Skin epidermis (tissue), 12 donors: ENCODE data around the gene MOGAT2.
"Not testable (repeated sequence)": the region's sequence is repeated elsewhere in the genome, so short reads cannot be mapped to it uniquely, and the experiment has no call there.

Source experiments
- H3K27ac ChIP-seq, 21 experiments: fragments of 200-600 bp; sonication (generic) in 11 of 21; one replicate each; pipeline ENCODE4 v1.5.0; 2020; ENCODE audit warnings: mild to moderate bottlenecking in 3 of 21, inconsistent platforms in 2 of 21, moderate library complexity in 2 of 21
- H3K4me3 ChIP-seq, 7 experiments: fragments of 200-600 bp; sonication (generic) in 2 of 7; one replicate each; pipeline ENCODE4 v1.5.0; 2020; ENCODE audit warnings: inconsistent platforms in 2 of 7, mild to moderate bottlenecking in 2 of 7, moderate library complexity in 1 of 7

Gene MOGAT2

DNA sequence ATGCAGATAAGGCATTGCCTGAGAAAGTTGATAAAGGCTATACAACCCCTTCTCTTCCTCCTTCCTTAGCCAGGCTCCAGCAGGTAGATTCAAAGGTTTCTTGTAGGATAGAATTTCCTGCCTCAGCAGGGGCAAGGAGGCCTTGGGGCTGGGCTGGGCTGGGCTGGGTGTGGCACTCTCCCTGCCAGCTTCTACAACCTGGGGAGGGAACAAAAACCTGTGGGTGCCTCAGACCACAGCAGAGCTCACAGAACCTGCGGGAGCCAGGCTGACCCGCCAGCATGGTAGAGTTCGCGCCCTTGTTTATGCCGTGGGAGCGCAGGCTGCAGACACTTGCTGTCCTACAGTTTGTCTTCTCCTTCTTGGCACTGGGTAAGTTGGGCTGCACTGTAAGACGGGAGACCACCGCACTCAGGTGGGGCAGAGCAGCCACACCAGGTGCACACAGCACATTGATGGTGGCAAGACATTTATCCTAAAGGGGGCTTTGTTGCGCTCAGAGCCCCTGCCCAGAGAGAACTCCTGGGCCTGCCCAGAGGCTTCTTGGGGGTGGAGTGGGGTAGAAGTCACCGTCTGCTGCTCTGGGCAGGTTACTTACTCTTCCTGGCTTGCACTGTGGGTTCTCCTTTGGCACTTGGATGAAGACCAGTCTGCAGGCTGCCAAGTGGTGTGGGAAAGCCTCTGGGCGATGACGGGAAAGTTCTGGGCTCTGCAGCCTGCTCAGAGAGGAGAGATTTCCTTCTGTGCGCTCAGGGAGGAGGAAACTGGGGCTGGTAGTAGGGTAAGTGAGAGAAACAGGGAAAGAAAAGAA lies at the start of gene MOGAT2:
Gene MOGAT2, plus strand, starts transcription at position 231 of the 811 bp plus-strand sequence. Its CDS starts 51 bp downstream, at position 282.
- no peak within 1 kb of the TSS for H3K4me3 ChIP-seq
- H3K27ac ChIP-seq = peak within 1 kb of the TSS in 1 of 21 experiments; percentile 26

DNA sequence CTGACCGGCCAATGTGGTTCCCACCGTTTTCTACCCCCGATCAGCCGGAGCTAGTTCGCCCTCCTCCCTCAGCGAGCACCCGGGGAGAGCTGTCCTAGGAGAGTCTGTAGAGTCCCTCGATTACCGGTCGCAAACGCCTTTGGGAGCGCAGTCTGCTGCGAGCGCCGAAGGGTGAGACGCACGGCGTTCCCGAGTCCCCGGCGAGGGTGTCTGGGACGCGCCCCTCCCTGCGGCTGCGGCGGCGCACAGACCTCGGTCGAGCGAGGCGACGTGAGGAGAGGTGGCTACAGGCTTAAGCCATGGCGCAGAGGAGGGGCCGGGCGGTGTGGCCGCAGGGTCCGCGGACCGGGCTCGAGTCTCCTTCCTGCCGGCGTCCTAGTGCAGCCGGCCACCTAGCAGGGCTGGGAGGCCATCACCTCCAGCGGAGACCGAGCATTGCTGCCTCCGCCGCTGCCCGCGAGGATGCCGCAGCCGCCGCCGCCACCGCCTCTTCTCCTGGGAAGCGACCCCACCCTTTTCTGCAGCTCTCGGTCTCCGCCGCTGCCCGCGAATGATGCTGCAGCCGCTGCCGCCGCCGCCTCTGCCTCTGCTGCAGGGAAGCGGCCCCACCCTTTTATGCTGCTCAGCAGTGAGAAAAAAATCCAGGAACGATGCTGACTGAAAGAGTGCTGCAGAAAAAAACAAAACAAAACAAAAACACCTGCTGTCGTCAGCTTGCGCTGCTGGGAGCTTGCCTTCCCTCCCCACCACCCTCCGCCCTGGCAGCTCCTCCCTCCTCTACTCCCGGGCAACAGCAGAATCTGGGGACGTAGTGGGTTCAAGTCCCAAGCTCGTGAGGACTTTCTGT lies 49.0 kb upstream of the MOGAT2 start, which contains the start of gene MAP6:
Gene MAP6, minus strand, starts transcription at position 588 of the 847 bp plus-strand sequence. CDS start 669 bp downstream, outside the sequence.
- H3K4me3 ChIP-seq = peak within 1 kb of the TSS in 6 of 7 experiments; percentile 7 to 46 (median 32)
- no peak within 1 kb of the TSS for H3K27ac ChIP-seq

DNA sequence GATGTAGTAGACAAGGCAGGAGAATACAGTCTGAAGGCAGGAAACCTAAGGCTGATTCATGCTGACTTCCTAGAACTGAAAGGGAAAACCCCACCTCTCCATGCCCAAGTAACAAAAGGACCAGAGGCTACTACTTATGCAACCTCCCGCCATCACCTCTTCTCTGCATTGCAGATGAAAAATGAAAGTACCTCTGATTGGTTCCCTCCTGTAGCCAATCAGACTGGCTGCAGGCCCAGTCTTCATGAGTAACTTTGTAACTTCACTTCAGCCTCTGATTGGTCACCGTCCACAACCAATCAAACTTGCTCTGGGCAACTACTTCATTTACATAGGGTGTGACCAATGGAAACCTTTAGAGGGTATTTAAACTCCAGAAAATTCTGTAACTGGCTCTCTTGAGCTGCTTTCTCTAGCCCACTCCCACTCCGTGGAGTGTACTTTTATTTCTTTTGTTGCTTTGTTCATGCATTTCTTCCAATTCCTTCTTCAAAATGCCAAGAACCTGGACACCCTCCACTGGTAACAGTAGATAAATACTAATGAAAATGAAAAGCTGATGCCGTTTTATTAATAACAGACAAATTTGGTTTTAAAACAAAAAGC lies 43.6 kb upstream of the MOGAT2 start:
- Histone ChIP-seq H3K27ac (no peak overlapping the region), H3K4me3 (no peak overlapping the region)

DNA sequence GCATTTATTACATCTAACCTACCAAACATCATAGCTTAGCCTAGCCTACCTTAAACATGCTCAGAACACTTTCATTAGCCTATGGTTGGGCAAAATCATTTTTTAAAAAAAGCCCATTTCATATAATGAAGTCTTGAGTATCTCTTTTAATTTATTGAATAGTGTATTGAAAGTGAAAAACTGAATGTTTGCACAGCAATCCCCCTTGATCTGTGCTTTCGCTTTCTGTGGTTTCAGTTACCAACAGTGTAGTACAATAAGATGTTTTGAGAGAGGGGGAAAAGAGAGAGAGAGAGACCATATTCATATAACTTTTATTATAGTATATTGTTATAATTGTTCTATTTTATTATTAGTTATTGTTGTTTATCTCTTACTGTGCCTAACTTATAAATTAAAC lies 40.4 kb upstream of the MOGAT2 start:
- H3K27ac ChIP-seq = no peak overlapping the region
- H3K4me3 ChIP-seq = no peak overlapping the region

DNA sequence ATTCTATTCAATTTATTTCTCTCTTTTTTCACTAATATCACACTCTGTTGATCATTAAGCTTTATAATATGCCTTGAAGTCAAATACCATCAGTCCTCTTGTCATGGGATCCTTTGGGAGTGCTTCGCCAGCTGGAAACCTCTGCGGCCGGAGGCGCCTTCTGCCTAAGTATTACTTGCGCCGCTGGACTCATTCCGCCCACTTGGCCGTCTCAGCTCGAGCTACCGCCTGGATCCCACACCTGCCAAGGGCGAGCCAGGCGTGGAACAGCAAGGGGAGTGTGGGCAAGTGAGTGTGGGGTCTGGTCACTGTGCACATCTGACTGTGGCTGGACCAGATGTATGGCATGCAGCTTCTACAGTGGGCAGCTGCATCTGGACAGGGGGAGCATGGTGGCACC lies 39.7 kb upstream of the MOGAT2 start:
- H3K27ac ChIP-seq = no peak overlapping the region
- H3K4me3 ChIP-seq = no peak overlapping the region

DNA sequence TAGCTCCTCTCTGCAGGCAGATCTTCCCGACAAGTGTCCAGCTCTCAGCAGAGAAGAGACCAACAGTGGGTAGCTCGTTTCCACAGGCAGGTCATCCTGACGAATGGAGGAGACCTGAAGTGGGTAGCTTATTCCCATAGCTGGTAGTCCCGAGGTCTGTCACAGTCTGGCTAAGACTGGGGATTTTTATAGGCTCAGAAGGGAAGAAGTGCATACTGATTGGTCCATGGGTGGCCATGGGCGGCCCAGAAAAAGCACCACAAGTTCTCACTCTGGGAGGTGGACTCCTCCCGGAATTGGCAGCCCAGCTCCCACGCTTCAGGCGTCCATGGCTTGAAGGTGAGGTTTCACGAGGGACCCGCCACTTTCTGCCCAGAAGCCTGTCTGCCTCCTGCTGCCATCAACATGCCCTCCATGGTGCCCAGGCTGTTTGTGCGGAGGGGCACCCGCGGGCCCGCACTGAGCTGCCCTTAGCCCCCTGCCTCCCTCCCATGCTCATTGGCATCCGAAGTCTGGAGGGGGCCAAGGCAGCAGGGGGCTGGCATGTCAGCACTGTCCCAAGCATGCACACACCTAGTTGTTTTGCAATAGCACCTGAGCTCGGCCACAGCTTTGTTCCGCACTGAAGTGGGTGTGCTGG lies 38.9 kb upstream of the MOGAT2 start:
- H3K4me3 ChIP-seq = no peak overlapping the region
- no peak overlapping the region for H3K27ac ChIP-seq

DNA sequence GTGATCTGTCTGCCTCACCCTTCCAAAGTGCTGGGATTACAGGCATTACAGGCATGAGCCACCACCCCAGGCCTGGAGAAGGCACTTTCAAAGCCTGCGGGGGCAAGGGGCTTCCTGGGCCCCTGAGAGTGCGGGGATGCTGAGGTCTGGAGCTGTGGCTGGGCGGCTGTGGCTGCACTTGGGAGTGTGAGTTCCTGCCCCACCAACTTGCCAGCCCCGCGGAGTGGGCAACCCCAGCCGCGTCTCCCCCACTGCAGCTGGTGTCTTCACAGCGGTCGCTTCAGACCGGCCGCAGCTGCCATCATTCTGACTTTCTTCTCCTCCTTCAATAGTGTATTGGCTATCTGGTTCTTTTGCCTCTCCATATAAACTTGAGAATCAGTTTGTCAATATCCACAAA lies 38.1 kb upstream of the MOGAT2 start:
- no peak overlapping the region for H3K27ac ChIP-seq
- H3K4me3 ChIP-seq = no peak overlapping the region

DNA sequence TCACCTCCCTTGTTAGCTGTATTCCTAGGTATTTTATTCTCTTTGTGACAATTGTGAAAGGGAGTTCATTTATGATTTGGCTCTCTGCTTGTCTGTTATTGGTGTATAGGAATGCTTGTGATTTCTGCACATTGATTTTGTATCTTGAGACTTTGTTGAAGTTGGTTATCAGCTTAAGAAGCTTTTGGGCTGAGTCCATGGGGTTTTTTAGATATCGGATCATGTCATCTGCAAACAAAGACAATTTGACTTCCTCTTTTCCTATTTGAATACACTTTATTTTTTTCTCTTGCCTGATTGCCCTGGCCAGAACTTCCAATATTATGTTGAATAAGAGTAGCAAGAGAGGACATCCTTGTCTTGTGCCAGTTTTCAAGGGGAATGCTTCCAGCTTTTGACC lies 33.8 kb upstream of the MOGAT2 start:
- H3K4me3 ChIP-seq, H3K27ac ChIP-seq: not testable (repeated sequence)

DNA sequence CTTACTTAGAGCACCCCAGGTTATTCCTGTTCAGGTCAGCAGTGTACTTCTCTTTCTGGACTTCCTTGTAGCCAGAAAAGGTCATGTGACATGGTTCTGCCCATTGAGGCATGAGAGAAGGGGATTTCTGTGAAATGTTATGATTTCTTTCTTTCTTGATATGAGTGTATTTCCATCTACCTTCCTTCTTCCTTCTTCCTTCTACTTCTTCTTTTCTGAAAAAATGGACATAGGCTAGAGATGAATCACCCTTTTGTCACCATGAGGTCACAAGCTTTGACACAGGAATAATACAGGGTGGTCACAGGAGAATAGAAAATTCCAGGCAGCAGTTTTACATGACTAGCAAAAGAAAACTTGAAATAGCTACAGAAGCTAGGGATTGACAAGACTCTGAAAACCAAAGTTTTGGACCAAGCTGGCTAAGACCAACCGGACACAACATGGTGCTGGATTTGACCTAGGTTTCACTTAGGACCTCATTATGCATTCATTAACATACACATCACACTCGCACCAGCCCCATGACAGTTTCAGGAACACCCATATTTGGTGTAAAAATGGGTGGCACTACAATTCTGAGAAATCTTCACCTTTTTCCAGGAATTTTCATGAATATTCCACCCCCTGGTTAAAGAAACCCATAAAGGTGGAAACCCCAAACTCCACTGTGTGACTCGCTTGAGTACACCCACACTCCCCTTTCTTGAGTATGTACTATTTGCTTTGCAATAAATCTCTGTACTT lies 27.6 kb upstream of the MOGAT2 start:
- Histone ChIP-seq H3K4me3 (no peak overlapping the region), H3K27ac (no peak overlapping the region)

DNA sequence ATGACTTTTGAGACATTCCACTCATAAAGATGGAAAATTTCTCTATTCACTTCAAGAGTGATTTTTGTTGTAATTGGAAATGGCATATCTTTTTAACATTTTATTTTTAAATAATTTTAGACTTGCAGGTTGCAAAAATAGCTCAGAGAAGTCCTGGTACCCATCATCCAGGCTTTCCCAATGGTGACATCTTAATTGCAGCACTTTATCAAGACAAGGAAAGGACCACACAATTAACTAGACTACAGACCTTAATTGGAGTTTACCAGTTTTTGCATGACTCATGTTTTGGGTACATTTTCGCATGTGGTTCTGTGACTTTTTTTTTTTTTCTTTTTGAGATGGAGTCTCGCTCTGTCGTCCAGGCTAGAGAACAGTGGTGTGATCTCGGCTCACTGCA lies 25.8 kb upstream of the MOGAT2 start:
- Histone ChIP-seq H3K27ac (no peak overlapping the region), H3K4me3 (no peak overlapping the region)

DNA sequence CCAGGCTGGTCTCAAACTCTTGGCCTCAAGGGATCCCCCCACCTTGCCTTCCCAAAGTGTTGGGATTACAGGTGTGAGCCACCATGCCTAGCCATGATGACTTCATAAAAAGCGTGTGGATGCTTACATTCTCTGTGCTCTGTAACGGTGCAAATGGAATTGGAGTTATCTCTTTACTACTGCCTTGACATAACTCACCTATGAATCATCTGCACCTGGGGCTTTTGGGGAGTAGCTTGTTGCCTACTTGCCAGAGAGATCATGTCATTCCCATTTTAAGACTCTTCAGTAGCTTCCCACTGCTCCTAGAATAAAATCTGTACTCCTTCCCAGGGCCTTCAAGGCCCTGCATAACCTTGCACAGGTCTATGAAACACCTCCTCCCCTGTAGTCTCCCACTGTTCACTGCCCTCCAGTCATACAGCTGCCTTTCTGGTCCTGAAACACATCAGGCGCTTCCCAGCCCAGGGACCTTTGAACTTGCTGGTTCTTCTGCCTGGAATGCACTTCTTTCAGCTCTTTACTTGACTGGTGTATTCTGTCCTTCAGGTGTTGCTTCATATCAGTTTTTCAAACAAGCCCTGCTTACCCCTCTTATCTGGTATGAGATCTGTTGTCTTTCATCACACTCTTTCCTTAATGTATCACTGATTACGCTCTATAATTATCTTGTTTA lies 19.6 kb upstream of the MOGAT2 start:
- H3K27ac ChIP-seq = no peak overlapping the region
- H3K4me3 ChIP-seq = no peak overlapping the region

DNA sequence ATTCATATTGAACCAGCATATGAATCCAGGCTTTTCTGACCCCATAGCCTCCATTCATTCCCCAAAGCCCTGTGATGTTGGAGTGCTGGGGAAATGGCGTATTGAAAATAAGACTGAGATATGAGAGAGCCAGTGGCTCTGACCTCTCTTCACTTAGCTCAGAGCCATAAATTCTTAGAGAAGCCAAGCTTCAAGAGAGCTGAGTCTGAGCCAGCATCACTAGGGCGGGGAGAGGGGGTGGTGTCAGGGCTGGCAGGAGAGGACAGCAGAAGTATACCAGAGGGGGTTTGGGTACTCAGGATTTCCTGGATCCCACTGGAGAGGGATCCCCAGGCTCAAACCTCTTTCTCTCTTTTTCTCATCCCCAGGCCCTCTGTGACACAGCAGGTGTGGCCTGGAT lies 16.7 kb upstream of the MOGAT2 start:
- no peak overlapping the region for H3K27ac ChIP-seq
- H3K4me3 ChIP-seq = no peak overlapping the region

DNA sequence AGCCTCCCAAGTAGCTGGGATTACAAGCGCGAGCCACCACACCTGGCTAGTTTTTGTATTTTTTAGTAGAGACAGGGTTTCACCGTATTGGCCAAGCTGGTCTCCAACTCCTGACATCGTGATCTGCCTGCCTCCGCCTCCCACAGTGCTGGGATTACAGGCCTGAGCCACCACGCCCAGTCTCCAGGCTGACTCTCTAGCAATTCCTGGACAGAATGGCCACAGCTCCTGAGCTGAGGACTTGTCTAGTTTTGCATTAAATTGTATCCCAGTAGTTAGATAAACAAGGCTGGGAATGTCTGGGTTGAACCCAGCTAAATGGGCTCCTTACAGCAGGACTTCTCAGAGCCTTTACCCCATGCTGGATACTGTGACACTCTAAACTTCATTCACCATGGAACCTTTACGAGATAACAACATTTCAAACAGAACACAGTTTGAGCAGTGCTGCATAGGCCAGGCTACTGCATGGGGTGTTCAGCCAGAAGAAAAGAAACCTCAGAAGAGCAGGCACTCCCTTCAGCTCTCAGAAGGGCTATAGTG lies 13.9 kb upstream of the MOGAT2 start:
- no peak overlapping the region for H3K27ac ChIP-seq
- no peak overlapping the region for H3K4me3 ChIP-seq

DNA sequence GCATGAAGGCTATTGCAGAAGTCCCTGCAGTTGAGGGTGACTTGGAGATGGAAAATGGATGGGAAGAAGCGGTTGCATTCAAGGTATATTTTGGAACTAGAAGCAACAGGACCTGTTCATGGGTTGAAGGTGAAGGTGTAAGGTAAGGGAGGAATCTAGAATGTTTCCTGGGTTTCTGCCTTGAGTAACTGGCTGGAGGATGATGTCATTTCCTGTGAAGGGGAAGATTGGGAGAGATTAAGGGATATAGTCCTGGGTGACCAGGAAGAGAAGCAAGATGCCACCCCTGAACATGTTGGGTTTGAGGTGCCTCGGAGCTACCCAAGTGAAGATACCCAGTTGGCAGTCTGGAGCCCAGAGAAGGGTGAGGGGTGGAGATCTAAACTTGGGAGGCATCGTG lies 12.1 kb upstream of the MOGAT2 start:
- Histone ChIP-seq H3K4me3 (no peak overlapping the region), H3K27ac (no peak overlapping the region)

DNA sequence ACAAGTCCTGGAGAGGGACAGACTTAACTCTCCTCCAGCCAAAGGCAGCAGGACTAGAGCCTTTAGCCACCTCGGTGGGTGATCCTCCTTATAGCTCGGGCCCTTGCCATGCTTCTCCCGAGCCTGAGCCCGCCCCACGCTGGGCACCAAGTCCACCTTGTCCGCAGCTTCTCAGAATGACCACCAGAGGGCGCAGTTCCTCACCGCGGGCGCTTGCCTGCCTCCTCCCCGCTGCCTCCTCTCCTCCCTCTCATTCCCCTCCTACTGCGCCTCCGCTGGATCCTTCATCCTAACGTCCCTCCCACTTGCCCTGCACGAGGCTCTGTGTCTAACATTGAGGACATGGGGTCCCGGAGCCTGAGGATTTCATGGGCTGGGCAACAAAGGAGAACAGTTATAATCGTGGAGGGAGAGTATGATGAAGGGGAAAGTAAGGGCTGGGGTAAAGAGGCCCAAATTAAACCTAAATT lies 11.3 kb upstream of the MOGAT2 start:
- H3K27ac ChIP-seq = no peak overlapping the region
- no peak overlapping the region for H3K4me3 ChIP-seq

DNA sequence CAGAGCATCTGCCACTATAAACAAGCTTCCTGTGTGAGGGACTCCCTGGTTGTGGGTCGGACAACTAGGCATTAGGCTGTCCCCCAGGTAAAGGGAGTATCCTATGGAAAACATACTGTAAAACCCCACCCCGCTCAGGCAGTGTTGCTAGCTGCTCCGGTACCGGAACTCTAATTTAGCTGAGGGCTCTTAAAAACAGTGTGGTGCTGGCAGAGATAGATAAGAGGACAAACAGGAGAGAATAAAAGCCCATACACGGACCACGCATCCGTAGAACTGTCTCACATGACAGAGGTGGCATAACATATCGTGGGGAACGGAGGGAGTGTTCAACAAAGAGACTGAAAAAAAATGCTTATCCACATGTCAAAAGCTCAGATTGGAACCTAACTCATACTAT lies 3.4 kb upstream of the MOGAT2 start:
- Histone ChIP-seq H3K27ac (no peak overlapping the region), H3K4me3 (no peak overlapping the region)

DNA sequence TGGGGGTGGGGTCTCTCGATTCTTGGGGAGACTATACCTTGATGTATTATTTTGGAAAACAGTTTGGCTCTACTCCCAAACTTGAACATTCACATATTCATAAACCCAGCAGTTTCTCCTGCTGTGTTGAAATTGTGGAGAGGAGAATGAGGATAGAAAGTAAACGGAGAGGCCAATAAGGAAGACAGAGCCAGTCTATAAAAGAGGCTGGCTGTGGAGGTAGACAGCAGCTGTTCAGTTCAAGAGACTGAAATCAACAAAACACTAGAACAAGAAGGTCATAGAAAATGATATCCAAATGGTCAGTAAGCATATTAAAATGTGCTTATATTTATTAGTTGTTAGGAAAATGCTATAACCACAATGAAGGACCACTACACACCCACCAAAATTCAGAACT lies 1.9 kb upstream of the MOGAT2 start:
- no peak overlapping the region for H3K4me3 ChIP-seq
- H3K27ac ChIP-seq = no peak overlapping the region

DNA sequence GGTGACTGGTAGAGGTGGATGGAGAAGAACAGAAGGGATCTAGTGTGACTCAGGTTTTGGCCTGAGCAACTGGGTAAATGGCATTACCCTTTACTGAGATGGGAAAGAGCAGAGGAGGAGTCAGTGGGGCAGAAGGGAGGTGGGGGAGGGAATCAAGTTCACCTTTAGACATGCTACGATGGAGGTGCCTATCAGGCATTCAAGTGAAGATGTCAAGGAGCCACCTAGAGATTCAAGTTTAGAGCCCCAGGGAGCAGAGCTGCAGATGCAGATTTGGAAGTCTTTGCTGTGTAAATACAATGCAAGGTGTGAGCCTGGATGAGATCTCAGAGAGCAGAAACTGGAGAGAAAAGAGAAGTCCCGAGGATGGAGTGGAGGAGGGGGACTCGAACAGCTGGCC lies 979 bp upstream of the MOGAT2 start:
- no peak overlapping the region for H3K4me3 ChIP-seq
- H3K27ac ChIP-seq = no peak overlapping the region
